Measurements from ENCODE around the gene DEDD2.

The DEDD2 gene

GRCh38 chr19:42173695-42174094, 43.8 kb downstream of the DEDD2 start:
- DNase-seq (ENCODE audit: low read depth in 2 of 2) = no peak

GRCh38 chr19:42172261-42172660, 45.2 kb downstream of the DEDD2 start:
- no peak for DNase-seq (ENCODE audit: low read depth in 2 of 2)

- no peak for DNase-seq (ENCODE audit: low read depth in 2 of 2)
Measured at GRCh38 chr19:42170715-42171114, 46.8 kb downstream of the DEDD2 start.

DNA sequence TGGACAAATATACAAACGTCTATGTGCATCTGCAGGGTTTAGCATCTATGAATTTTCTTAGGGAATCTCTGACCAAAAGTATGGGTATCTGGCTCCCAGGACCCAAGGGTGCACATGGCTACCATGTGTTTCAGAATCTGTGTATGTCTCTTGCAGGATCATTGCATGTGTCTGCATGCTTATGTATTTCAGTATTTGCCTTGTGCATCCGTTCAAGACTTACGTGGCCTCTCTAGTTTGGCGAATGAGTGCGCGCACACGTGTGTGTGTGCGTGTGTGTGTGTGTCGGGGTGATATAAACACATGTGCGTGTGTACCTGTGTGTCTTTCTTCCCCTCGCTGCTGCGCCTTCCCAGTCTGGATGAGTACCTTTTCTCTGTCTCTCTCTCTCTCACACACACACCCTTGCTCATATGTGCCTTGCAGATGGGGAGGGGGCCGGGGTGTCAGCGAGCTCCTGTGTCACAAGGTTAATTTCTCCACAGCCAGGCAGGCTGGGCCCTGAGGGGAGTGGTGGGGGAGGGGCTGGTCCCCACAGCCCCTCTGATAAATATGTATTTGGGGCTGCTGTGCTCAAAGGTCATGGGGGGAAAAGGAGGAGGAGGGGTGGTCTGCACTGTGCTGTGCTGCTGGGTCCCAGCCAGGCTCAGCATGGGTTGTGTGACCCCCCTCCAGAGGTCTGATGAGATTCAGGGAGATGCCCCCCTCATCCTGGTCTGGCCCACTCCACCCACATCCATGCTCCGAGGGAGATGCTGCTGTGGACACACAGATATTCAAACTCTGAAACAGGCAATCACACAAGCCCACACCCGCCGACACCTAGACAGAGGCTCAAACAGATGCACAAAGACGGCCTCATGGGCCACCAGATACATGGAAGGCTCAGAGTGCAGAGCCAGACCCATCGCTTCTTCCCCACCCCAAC, 47.7 kb downstream of the DEDD2 start:
- DNase-seq (ENCODE audit: low read depth in 2 of 2) = no peak

- DNase-seq (ENCODE audit: low read depth in 2 of 2) = no peak
Measured at GRCh38 chr19:42168206-42168605, 49.3 kb downstream of the DEDD2 start.

DNA sequence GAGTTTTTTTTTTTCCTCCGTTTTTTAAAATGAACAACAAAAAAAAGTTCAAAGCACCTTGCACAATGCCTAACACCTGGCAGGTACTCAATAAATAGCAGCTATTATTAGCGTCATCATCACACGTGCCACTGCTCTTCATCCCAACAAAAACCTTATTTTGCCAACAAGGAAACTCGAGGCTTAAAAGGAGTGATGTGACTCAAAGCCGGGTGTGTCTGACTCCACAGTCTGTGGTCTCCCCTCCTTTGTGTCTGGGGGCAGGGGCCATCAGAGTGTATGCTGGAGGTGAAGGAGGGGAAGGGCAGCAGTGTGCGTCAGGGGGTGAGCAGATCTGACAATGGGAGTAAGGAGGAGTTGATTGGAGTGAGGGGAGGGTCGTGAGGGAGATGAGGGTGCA, 51.2 kb downstream of the DEDD2 start:
- no peak for DNase-seq (ENCODE audit: low read depth in 2 of 2)

DNA sequence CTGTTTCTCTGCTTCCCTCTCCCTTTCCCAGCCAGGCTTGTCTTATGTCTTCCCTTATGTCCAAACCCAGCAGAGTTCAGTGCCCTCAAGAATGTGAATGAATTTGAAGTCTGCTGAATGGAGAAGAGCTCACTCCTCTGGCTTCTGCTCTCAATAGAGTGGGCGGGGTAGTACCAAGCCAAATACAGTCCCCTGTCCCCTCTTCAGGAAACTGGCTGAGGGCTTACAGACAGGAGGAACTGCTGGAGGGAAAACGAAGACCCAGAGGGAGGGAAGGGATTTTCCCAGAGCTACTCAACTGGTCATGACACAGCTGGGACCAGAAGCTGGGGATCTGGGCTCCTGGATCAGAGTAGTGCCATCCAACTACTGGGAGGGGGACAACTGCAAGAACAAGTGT, 52.3 kb downstream of the DEDD2 start:
- DNase-seq (ENCODE audit: low read depth in 2 of 2) = no peak

DNA sequence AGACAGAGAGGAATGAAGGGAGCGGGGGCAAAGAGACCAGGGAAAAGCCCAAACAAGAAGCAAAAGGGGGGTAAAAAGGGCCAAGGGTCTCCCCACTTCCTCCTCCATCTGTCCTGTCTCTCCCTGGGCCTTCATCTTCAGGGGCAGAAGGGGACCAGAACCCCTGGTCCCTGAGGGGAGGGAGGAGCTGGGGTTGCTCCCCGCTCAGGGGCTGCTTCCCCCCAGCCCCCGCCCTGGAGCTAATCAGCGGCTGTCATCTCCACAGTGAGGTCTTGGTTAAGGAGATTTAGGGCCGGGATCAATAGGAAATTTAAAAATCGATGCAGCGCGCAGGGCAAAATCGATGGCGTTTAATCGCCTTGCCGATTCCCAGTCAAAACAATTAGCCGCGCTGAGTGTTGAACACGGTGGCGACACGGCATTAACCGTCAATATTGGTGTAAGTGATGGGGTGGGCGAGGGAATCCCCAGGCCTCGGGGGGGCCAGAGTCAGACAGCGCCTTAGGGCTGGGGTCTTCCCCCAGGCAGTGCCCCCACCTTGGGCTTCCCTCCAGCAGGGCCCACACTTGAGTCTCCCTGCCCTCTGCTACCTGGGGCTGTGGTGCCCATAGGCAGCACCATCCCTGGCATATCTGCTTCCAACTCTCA, 55.7 kb downstream of the DEDD2 start:
- DNase-seq (ENCODE audit: low read depth in 2 of 2) = no peak

DNA sequence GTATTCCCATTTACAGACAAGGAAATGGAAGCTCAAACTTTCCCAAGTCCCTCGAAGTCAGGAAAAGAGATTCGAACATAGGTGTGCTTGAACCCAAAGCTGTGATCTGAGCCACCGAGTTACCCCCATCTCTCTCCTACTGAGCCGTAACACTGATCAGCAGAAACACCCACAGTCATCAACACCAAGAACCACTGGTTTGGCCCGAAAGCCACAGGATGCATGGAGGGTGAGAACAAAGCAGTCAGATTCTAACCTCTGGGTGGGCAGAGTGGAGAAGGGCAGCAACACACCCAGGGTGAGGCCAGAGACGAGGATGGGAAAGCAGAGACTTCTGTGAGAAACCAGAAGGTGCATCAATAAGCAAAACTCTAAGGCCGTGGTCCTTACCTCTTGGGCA, 57.5 kb downstream of the DEDD2 start:
- DNase-seq (ENCODE audit: low read depth in 2 of 2) = no peak

DNA sequence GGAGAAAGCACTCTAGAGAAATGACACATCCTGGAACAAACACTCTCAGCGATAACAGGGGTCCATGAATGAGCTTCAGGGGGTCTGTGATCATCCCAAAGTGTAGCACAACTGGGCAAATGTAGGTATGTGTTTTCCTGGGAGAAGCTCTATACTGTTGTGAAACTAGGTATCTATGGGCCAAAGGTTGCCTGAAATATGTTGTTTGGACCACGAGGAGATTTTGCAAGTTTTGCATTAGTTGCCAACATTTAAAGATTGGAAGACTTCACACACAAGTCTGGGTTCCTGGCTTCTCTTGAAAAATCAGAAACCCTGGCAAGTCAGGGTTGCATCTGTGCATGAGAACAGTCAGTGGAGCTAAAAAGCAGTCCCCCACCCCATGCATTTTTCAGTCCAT, 58.6 kb downstream of the DEDD2 start:
- no peak for DNase-seq (ENCODE audit: low read depth in 2 of 2)

DNA sequence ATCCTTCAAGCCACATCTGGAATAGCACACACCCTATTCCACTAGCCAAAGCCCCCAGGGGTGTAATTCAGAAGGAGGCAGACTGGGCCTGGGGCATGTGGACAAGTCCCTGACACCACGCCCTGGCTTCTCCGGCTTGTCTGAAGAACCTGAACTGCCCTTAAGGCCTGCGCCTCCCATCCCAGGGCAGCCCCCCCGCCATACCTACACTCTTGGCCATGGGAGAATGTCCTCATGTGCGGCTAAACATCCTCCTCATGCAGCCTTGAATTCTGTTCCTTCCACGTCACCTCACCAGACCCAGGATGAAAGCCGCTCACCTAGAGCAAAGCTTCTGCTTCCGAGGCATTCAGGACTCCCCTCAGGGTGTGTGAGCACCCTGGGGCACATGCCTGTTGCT, 60.9 kb downstream of the DEDD2 start:
- no peak for DNase-seq (ENCODE audit: low read depth in 2 of 2)

- DNase-seq (ENCODE audit: low read depth in 2 of 2) = no peak
Measured at GRCh38 chr19:42155796-42156195, 61.7 kb downstream of the DEDD2 start.

- no peak for DNase-seq (ENCODE audit: low read depth in 2 of 2)
Measured at GRCh38 chr19:42154471-42155323, 62.8 kb downstream of the DEDD2 start.

GRCh38 chr19:42153672-42154433, 63.6 kb downstream of the DEDD2 start:
- no peak for DNase-seq (ENCODE audit: low read depth in 2 of 2)

DNA sequence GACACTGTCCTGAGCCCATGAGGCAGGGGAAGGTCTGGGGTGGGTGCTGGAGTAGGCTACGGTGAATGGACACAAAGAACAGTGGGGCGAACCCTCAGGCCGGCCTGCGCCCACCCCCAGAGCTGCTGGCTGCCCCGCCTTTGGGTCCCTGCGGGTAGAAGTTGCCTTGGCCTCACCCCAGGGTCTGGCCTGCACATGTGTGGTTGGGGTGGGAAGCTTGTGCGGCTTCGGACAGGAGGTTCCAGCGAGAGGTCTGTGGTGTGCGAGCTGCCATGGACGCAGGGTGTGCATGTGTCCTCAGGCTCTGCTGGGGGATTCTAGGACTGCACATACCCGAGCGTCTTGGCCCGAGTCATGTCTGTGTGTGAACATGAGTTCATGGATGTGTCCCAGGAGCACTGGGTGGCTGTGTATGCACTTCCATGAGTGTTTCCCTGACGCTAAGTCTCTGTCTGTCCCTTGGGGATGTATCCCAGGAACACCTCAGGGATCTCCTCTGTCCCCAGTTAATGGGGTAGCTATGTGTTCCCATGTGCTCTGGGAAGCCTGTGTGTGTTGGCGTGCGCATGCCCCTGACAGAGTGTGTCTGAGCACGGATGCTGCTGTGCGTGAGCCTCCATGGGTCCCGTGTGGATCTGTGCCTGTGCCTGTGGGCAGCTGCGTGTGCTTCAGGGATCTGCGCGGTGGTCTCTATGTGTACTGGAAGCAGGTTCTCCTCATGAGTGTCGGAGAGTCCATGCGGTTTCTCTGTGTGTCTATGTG, 64.4 kb downstream of the DEDD2 start:
- no peak for DNase-seq (ENCODE audit: low read depth in 2 of 2)

- no peak for DNase-seq (ENCODE audit: low read depth in 2 of 2)
Measured at GRCh38 chr19:42151782-42152684, 65.4 kb downstream of the DEDD2 start.

DNA sequence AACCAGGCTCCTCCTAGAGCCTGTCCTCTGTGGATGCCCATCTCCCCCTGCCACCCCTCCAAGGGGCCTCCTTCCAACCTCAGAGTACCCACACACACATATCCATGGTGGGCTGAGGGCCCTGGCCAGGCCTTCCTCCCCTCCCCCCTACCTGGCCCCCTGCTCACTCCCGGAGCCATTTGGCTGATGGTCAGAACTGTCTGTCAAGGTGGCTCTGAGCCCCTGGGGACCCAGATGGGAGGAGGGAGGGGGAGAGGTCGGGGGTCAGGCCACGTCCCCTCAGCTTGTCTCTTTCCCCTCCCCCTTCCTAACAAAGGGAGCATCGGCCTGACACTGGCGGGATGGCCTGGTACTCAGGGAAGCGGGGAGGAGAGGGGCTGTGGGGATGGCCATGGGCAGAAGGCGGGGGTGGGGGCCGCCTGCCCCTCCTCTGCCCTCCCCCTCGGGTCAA, 66.5 kb downstream of the DEDD2 start:
- DNase-seq (ENCODE audit: low read depth in 2 of 2) = no peak

DNA sequence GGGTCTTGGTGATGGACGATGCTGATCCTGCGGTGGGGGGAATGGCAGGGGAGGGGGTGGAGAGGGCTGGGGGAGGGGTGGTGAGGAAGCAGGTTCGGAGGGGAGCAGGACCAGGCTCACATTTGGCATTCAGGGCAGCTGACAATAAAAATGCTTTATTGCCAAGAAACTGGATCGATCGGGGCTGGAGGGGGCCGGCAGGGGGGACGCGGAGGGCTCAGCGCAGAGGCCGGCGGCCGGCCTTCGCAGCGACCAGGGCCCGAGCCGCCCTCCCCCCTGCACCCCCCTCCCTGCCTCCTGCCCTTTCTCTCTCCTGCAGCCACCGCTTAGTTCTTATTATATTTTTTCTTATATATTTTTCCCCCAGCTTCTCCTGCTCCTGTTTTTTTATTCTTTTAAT, 67.1 kb downstream of the DEDD2 start:
- no peak for DNase-seq (ENCODE audit: low read depth in 2 of 2)

GRCh38 chr19:42149447-42150202, 67.9 kb downstream of the DEDD2 start:
- no peak for DNase-seq (ENCODE audit: low read depth in 2 of 2)

All from stimulated activated CD8-positive, alpha-beta memory T cell treated with anti-CD3 and anti-CD28 coated beads, Interleukin-7, amount 100 ng/mL, for 1 hour (primary cell).